22Rv1 (cell line): ENCODE data around the gene AGBL1.

Experiments
- H3K27ac ChIP-seq: fragments of 450-650 bp; 2 replicates; pipeline ENCODE4 v1.5.1; 2017
- ZFX ChIP-seq: fragments of 450-650 bp; IDR thresholded peaks from 2 replicates; pipeline ENCODE4 v1.6.1; 2017; ENCODE audit warnings: antibody characterized with exemption, borderline replicate concordance
- TF ChIP-seq, protein P1 (sequence below): fragments of 450-650 bp; IDR thresholded peaks from 2 replicates; pipeline ENCODE4 v1.5.1; 2017; ENCODE audit warnings: mild to moderate bottlenecking

The AGBL1 gene

DNA sequence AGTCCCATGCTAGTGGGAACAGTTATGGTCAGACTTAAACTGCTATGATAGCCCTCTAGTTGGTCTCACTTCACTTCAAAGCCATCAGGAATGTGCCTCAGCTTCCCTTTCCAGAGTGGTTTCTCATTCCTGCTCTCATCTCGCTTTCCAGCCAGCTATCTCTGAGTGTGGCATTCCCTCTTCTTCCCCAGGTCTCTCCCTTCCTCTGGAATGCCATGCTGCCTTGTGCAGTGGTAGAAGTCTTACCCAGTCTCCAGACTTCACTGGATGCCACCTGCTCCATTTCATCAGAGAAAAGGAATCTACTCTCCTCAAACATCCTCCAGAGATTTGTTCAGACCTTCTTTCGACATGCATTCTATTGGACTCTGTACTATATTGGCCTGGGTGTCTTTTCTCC lies 83.0 kb downstream of the AGBL1 start:
- TF ChIP-seq ZFX, result no peak
- TF ChIP-seq, protein P1, sequence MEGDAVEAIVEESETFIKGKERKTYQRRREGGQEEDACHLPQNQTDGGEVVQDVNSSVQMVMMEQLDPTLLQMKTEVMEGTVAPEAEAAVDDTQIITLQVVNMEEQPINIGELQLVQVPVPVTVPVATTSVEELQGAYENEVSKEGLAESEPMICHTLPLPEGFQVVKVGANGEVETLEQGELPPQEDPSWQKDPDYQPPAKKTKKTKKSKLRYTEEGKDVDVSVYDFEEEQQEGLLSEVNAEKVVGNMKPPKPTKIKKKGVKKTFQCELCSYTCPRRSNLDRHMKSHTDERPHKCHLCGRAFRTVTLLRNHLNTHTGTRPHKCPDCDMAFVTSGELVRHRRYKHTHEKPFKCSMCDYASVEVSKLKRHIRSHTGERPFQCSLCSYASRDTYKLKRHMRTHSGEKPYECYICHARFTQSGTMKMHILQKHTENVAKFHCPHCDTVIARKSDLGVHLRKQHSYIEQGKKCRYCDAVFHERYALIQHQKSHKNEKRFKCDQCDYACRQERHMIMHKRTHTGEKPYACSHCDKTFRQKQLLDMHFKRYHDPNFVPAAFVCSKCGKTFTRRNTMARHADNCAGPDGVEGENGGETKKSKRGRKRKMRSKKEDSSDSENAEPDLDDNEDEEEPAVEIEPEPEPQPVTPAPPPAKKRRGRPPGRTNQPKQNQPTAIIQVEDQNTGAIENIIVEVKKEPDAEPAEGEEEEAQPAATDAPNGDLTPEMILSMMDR, result no peak
- H3K27ac ChIP-seq, result no peak overlapping the region

DNA sequence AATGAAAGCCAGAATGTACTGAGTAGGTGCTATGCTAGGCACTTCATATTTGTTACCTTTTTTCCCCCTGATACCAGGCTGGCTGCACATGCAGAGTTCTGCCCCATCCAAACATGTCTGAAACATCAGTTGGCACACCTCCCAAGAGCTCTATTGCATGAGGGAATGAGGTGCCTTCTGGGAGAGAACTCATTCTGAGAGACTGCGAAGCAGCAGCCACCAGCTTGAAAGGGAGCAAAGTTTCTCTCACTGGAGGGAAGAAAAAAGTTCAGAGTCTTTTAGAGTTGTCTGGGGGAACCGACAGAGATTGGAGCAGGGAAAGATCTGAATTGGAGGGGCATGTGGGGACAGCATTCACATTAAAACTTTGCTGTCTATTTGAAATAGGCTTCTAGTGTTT lies 84.1 kb downstream of the AGBL1 start:
- TF ChIP-seq, protein P1, result no peak
- no peak for TF ChIP-seq ZFX
- no peak overlapping the region for H3K27ac ChIP-seq

DNA sequence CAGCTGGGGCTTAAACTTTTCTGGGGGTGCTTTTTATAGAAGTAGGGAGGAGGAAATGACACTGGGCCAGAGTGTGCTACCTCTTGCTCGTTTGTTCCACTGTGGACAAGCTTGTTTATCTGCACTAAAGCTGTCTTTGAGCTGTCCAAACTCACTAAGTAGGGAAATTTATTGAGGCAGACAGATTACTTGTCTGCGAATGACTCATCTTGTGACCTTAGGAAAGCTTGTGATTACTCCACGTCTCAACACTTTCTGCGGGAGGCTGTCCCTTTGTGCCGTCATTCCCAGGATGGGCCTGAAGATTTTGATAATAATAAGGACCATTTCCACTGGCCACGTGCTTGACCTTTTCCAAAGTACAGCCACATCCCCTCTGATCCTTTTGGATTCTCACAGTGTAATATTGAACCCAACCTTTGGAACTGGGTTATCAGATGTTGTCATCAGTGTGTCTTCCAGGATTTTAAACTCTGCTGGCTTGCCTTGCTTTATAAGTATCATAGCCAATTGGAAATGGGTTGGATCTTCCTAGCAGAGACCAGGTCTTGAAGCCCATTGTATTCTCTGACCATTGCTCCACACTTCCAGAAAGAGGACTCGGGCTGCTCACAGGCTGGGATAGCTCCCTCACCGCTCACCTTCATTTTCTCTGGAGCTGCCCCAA lies 84.7 kb downstream of the AGBL1 start:
- no peak overlapping the region for H3K27ac ChIP-seq
- TF ChIP-seq, protein P1, result no peak
- no peak for TF ChIP-seq ZFX

DNA sequence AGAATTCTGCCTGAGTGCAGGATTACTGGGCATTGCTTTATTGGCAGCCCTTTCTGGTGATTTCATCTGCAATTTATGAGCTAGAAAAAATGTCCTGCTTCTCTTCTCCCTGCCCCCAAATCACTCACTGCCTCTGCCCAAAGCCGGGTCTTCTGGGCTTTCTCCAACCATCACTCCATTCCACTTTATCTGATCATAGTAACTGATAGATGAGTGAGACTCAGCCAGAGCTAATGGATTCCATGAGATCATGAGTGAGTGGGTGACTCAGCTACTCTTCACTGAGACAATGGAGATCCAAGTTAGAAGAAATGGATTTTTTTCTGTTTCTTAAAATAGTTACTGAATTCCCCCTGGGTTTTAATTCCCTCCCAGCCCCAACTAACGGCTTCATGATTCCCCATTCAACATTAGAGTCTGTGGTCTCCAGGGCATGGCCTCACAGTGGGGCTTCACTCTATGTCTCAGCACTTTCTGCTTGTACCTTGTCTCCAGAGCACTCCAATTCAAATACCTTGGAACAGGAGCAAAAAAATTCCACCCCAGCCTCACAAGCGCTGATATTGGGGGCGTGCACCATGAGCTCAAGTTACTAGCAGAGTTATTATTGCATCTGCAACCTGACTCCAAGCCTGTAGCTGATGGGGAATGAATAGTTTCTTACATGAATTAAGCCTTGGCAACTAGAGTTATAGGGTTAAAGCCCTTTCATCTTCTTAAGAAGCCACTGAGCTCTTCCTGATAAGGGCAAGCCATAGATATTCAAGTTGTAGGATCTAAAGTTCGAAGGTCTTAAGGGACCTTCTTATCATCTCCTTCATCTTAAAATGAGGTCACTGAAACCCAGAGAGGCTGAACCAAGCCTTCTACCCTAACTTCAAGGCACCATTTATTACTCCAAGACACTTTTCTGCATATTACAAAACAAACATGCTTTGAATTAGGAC lies 85.9 kb downstream of the AGBL1 start:
- TF ChIP-seq, protein P1, result no peak
- no peak for TF ChIP-seq ZFX
- no peak overlapping the region for H3K27ac ChIP-seq

DNA sequence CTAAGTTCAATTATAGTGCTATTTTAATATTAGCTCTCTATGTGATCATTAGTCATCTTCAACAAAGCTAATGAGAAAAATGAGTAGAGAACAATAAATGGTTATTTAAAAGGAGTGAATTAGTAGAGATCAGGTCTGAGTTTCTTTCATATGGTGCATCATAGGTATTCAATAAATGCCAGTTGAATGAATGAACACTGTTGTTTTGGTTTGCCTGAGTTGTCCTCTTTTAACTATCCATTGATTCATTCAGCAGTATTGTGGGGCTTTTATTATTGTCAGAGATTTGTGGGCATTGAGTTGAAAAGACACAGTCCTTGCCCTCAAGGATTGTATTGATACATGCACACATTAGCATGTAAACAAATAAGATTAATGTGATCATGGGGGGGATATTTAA lies 88.2 kb downstream of the AGBL1 start:
- no peak for TF ChIP-seq ZFX
- TF ChIP-seq, protein P1, result no peak
- no peak overlapping the region for H3K27ac ChIP-seq

DNA sequence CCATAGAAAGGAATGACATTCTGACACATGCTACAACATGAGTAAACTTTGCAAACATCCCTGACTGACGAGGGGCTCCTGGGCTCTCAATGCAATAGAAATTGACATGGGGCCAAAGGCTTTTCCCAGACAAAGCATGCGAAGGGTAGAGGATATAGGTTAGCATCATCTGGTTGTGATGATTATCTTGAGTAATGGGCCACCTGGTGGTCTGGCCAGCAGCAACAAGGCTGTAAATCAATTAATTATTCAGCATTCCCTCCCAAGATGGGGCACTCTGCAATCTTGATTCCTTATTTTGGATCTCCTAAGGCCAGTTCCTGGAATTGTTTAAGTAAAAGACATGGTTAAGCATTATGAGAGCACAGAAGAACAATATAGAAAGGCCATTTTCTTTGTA lies 99.2 kb downstream of the AGBL1 start:
- TF ChIP-seq ZFX, result no peak
- TF ChIP-seq, protein P1, result no peak
- H3K27ac ChIP-seq, result no peak overlapping the region
